ENCODE results near the gene SYNE1.
"Not testable (repeated sequence)": the region's sequence is repeated elsewhere in the genome, so short reads cannot be mapped to it uniquely, and the experiment has no call there.

SYNE1 gene

GRCh38 chr6:152637296-152638047, at the start of gene SYNE1:
Gene SYNE1 (minus strand): TSS chr6:152637362. CDS start chr6:152628331, 9,031 bp downstream.
- Histone ChIP-seq H3K4me3 (ENCODE audit: low read length) (peak within 1 kb of the TSS; percentile 86), H3K27me3 (replicated peaks; ENCODE audit: control insufficient read depth, insufficient read depth, low read length) (no peaks in the 10 kb centered on the region), H3K9me3 (ENCODE audit: control insufficient read depth, low read length) (no peaks in the 10 kb centered on the region), H3K4me1 (ENCODE audit: control insufficient read depth, insufficient read depth, low read length) (peaks cover 11% of the 10 kb centered on the region), H3K36me3 (ENCODE audit: control insufficient read depth, insufficient read depth, low read length, severe bottlenecking) (no peaks in the 10 kb centered on the region), H3K9ac (ENCODE audit: low read length) (peak within 1 kb of the TSS; percentile 83)
- peak; percentile 4 for DNase-seq (ENCODE audit: low read depth)

- no peak for DNase-seq (ENCODE audit: low read depth)
- H3K9ac ChIP-seq (ENCODE audit: low read length), result no peak overlapping the region
- H3K36me3 ChIP-seq (ENCODE audit: control insufficient read depth, insufficient read depth, low read length, severe bottlenecking), result no peaks in the 10 kb centered on the region
- no peak overlapping the region for H3K4me3 ChIP-seq (ENCODE audit: low read length)
- H3K27me3 ChIP-seq (replicated peaks; ENCODE audit: control insufficient read depth, insufficient read depth, low read length), result no peaks in the 10 kb centered on the region
- H3K9me3 ChIP-seq (ENCODE audit: control insufficient read depth, low read length), result no peaks in the 10 kb centered on the region
- H3K4me1 ChIP-seq (ENCODE audit: control insufficient read depth, insufficient read depth, low read length), result no peaks in the 10 kb centered on the region
These were observed 48.7 kb upstream of the SYNE1 start for GRCh38 chr6:152685819-152686218.

- H3K27me3 ChIP-seq (replicated peaks; ENCODE audit: control insufficient read depth, insufficient read depth, low read length); DNase-seq (ENCODE audit: low read depth); H3K4me3 ChIP-seq (ENCODE audit: low read length); H3K9ac ChIP-seq (ENCODE audit: low read length); H3K4me1 ChIP-seq (ENCODE audit: control insufficient read depth, insufficient read depth, low read length); H3K36me3 ChIP-seq (ENCODE audit: control insufficient read depth, insufficient read depth, low read length, severe bottlenecking); H3K9me3 ChIP-seq (ENCODE audit: control insufficient read depth, low read length): not testable (repeated sequence)
These were observed 45.8 kb upstream of the SYNE1 start for GRCh38 chr6:152682935-152683334.

- no peak overlapping the region for H3K4me3 ChIP-seq (ENCODE audit: low read length)
- no peaks in the 10 kb centered on the region for H3K9me3 ChIP-seq (ENCODE audit: control insufficient read depth, low read length)
- no peak overlapping the region for H3K9ac ChIP-seq (ENCODE audit: low read length)
- no peaks in the 10 kb centered on the region for H3K4me1 ChIP-seq (ENCODE audit: control insufficient read depth, insufficient read depth, low read length)
- DNase-seq (ENCODE audit: low read depth), result no peak
- H3K36me3 ChIP-seq (ENCODE audit: control insufficient read depth, insufficient read depth, low read length, severe bottlenecking), result no peaks in the 10 kb centered on the region
- H3K27me3 ChIP-seq (replicated peaks; ENCODE audit: control insufficient read depth, insufficient read depth, low read length), result no peaks in the 10 kb centered on the region
These were observed 45.0 kb upstream of the SYNE1 start for GRCh38 chr6:152682141-152682540.

GRCh38 chr6:152680879-152681517, 43.8 kb upstream of the SYNE1 start:
- no peak overlapping the region for H3K9ac ChIP-seq (ENCODE audit: low read length)
- DNase-seq (ENCODE audit: low read depth), result no peak
- no peaks in the 10 kb centered on the region for H3K4me1 ChIP-seq (ENCODE audit: control insufficient read depth, insufficient read depth, low read length)
- H3K27me3 ChIP-seq (replicated peaks; ENCODE audit: control insufficient read depth, insufficient read depth, low read length), result no peaks in the 10 kb centered on the region
- H3K9me3 ChIP-seq (ENCODE audit: control insufficient read depth, low read length), result no peaks in the 10 kb centered on the region
- no peaks in the 10 kb centered on the region for H3K36me3 ChIP-seq (ENCODE audit: control insufficient read depth, insufficient read depth, low read length, severe bottlenecking)
- H3K4me3 ChIP-seq (ENCODE audit: low read length), result no peak overlapping the region

- Histone ChIP-seq H3K36me3 (ENCODE audit: control insufficient read depth, insufficient read depth, low read length, severe bottlenecking) (no peaks in the 10 kb centered on the region), H3K4me3 (ENCODE audit: low read length) (no peak overlapping the region), H3K4me1 (ENCODE audit: control insufficient read depth, insufficient read depth, low read length) (no peaks in the 10 kb centered on the region), H3K27me3 (replicated peaks; ENCODE audit: control insufficient read depth, insufficient read depth, low read length) (no peaks in the 10 kb centered on the region), H3K9me3 (ENCODE audit: control insufficient read depth, low read length) (no peaks in the 10 kb centered on the region), H3K9ac (ENCODE audit: low read length) (no peak overlapping the region)
- no peak for DNase-seq (ENCODE audit: low read depth)
These were observed 43.0 kb upstream of the SYNE1 start for GRCh38 chr6:152680151-152680550.

GRCh38 chr6:152673236-152673635, 36.1 kb upstream of the SYNE1 start:
- peaks cover 5% of the 10 kb centered on the region for H3K4me1 ChIP-seq (ENCODE audit: control insufficient read depth, insufficient read depth, low read length)
- H3K4me3 ChIP-seq (ENCODE audit: low read length), result peak overlapping the region; percentile 23
- no peak overlapping the region for H3K9ac ChIP-seq (ENCODE audit: low read length)
- DNase-seq (ENCODE audit: low read depth), result no peak
- no peaks in the 10 kb centered on the region for H3K36me3 ChIP-seq (ENCODE audit: control insufficient read depth, insufficient read depth, low read length, severe bottlenecking)
- H3K9me3 ChIP-seq (ENCODE audit: control insufficient read depth, low read length), result no peaks in the 10 kb centered on the region
- no peaks in the 10 kb centered on the region for H3K27me3 ChIP-seq (replicated peaks; ENCODE audit: control insufficient read depth, insufficient read depth, low read length)

DNA sequence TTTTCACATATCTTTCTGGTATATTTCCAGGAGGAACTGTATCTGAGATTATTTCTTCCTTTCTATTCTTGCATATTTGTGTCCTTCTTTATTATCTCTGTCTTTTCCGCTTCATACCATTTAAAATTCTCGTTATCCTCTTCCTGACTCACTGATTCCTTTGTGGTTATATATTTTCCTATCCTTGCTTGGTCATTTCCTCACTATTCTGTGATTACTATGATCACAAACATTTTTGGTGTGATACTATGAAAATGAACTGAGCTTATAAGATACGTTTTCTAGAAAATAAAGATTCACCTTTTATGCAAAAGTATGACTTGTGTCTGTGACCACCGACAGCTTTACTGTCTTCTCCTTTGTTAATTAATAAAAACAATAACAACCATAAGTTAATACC, 34.0 kb upstream of the SYNE1 start:
- Histone ChIP-seq H3K9ac (ENCODE audit: low read length) (no peak overlapping the region), H3K4me3 (ENCODE audit: low read length) (no peak overlapping the region), H3K36me3 (ENCODE audit: control insufficient read depth, insufficient read depth, low read length, severe bottlenecking) (no peaks in the 10 kb centered on the region), H3K4me1 (ENCODE audit: control insufficient read depth, insufficient read depth, low read length) (peaks cover 5% of the 10 kb centered on the region), H3K9me3 (ENCODE audit: control insufficient read depth, low read length) (no peaks in the 10 kb centered on the region), H3K27me3 (replicated peaks; ENCODE audit: control insufficient read depth, insufficient read depth, low read length) (no peaks in the 10 kb centered on the region)
- DNase-seq (ENCODE audit: low read depth), result peak; percentile 29

DNA sequence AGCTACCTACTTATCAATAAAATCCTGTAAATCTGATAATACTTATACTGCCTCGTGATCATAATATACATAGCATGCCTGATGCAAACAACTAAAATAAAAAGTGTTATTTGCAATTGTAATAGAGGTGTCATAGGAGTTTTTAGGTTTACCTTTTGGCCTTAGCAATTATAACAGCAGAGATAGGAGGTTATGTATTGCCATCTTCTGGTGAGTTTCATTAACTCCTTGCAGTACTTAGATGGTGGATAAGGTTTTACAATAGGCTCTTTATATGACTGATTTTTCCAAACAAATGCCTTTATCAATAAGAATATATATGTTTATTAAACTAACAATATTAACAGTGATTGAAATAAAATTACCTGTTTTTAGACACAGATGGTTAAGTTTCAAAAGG, 32.7 kb upstream of the SYNE1 start:
- DNase-seq (ENCODE audit: low read depth), result peak; percentile 42
- H3K9ac ChIP-seq (ENCODE audit: low read length), result no peak overlapping the region

DNA sequence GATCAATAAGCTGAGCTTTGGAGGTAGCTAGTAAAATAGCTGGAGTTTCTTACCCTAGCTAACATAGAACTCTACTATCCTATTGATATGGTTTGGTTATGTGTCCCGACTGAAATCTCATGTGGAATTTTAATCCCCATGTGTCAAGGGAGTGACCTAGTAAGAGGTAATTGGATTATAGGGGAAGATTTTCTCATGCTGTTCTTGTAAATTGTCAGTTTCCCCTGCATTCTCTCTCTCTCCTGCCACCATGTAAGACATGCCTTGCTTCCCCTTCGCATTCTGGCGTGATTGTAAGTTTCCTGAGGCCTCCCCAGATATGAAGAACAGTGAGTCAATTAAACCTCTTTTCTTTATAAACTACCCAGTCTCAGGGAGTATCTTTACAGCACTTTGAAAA, 24.6 kb upstream of the SYNE1 start:
- Histone ChIP-seq H3K27me3 (replicated peaks; ENCODE audit: control insufficient read depth, insufficient read depth, low read length) (no peaks in the 10 kb centered on the region), H3K9me3 (ENCODE audit: control insufficient read depth, low read length) (no peaks in the 10 kb centered on the region), H3K9ac (ENCODE audit: low read length) (no peak overlapping the region), H3K4me1 (ENCODE audit: control insufficient read depth, insufficient read depth, low read length) (no peaks in the 10 kb centered on the region), H3K4me3 (ENCODE audit: low read length) (no peak overlapping the region), H3K36me3 (ENCODE audit: control insufficient read depth, insufficient read depth, low read length, severe bottlenecking) (no peaks in the 10 kb centered on the region)
- no peak for DNase-seq (ENCODE audit: low read depth)

More for the DNA sequence above, 32.7 kb upstream of the SYNE1 start:
- H3K27me3 ChIP-seq (replicated peaks; ENCODE audit: control insufficient read depth, insufficient read depth, low read length), result no peaks in the 10 kb centered on the region
- no peaks in the 10 kb centered on the region for H3K36me3 ChIP-seq (ENCODE audit: control insufficient read depth, insufficient read depth, low read length, severe bottlenecking)
- no peaks in the 10 kb centered on the region for H3K9me3 ChIP-seq (ENCODE audit: control insufficient read depth, low read length)
- peaks cover 5% of the 10 kb centered on the region for H3K4me1 ChIP-seq (ENCODE audit: control insufficient read depth, insufficient read depth, low read length)
- H3K4me3 ChIP-seq (ENCODE audit: low read length), result no peak overlapping the region

GRCh38 chr6:152651986-152652385, 14.8 kb upstream of the SYNE1 start:
- Histone ChIP-seq H3K9ac (ENCODE audit: low read length) (no peak overlapping the region), H3K4me1 (ENCODE audit: control insufficient read depth, insufficient read depth, low read length) (peaks cover 11% of the 10 kb centered on the region), H3K36me3 (ENCODE audit: control insufficient read depth, insufficient read depth, low read length, severe bottlenecking) (no peaks in the 10 kb centered on the region), H3K4me3 (ENCODE audit: low read length) (no peak overlapping the region), H3K9me3 (ENCODE audit: control insufficient read depth, low read length) (no peaks in the 10 kb centered on the region), H3K27me3 (replicated peaks; ENCODE audit: control insufficient read depth, insufficient read depth, low read length) (no peaks in the 10 kb centered on the region)
- DNase-seq (ENCODE audit: low read depth), result no peak

Data from adipocyte (in vitro differentiated cells).